Measurements from ENCODE around the gene DLGAP1.
A peak's percentile ranks its signal among the peaks of the same experiment; 100 is the strongest.

Gene DLGAP1

DNA sequence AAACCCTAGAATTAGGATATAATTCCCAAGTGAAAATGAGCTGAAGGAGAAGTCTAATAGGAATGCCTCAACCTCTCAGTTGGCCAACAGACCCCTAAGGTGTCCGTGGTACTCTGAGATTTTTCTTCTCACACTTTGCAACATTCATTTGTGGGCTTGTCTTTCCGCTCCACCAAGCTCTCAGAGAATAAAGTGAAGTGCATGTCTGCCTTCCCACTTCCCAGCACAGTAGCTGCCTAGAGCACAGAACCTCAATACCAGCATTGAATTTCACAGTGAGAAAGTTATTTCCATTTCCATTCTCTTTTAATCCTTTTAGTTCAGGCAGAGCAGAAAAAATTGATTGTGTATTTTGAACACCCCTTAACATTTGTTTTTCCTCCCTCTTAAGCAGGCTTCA is 553.3 kb downstream of the DLGAP1 start:
- DNase-seq (ENCODE audit: low read depth in 2 of 2) = no peak
- TF ChIP-seq, protein P1, sequence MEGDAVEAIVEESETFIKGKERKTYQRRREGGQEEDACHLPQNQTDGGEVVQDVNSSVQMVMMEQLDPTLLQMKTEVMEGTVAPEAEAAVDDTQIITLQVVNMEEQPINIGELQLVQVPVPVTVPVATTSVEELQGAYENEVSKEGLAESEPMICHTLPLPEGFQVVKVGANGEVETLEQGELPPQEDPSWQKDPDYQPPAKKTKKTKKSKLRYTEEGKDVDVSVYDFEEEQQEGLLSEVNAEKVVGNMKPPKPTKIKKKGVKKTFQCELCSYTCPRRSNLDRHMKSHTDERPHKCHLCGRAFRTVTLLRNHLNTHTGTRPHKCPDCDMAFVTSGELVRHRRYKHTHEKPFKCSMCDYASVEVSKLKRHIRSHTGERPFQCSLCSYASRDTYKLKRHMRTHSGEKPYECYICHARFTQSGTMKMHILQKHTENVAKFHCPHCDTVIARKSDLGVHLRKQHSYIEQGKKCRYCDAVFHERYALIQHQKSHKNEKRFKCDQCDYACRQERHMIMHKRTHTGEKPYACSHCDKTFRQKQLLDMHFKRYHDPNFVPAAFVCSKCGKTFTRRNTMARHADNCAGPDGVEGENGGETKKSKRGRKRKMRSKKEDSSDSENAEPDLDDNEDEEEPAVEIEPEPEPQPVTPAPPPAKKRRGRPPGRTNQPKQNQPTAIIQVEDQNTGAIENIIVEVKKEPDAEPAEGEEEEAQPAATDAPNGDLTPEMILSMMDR (IDR thresholded peaks at IDR 0.05; ENCODE audit: low read depth, low read length) = no peak
- H3K4me3 ChIP-seq (replicated peaks in 1 of 2; ENCODE audit: low read depth in 2 of 2, low read length in 2 of 2) = no peak overlapping the region

DNA sequence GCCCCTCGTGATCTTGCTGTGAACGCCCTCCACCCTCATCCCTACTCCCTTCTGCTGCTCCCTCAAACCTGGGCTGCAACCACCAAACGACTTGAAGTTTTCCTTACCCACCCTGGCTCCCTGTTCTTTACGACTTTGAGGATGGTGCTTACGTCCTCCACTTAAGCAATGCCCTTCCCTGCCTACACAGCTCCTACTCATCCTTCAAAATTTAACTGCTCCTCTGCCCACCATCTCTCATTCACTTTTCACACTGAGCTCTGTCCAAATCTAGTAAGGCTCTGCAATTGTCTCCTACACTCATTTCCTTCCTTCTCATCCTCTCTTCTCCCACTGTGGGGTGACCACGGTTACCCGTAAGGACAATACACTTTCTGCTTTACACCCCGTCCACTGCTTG is 554.1 kb downstream of the DLGAP1 start:
- H3K4me3 ChIP-seq (replicated peaks in 1 of 2; ENCODE audit: low read depth in 2 of 2, low read length in 2 of 2) = no peak overlapping the region
- TF ChIP-seq, protein P1 (IDR thresholded peaks at IDR 0.05; ENCODE audit: low read depth, low read length) = no peak
- DNase-seq (ENCODE audit: low read depth in 2 of 2) = no peak

DNA sequence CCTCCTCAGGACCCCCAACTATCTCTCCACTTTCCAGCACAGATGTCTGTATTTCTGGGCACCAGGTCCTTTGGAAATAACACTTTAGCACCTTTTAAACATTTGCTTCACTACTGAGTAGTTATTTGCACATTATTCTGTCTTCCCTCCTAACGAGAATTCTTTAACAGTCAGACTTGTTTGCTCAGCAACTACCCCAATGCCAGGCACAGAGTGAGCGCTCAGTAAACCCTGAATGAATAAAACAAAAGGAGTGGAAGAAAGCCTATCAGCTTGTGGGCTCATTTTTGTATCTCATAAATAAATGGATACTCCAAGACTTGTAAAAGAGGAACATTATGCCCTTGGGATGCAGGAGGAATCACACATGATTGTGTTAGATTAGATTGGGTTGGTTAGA is 554.8 kb downstream of the DLGAP1 start:
- TF ChIP-seq, protein P1 (IDR thresholded peaks at IDR 0.05; ENCODE audit: low read depth, low read length) = no peak
- DNase-seq (ENCODE audit: low read depth in 2 of 2) = no peak
- H3K4me3 ChIP-seq (replicated peaks in 1 of 2; ENCODE audit: low read depth in 2 of 2, low read length in 2 of 2) = no peak overlapping the region

DNA sequence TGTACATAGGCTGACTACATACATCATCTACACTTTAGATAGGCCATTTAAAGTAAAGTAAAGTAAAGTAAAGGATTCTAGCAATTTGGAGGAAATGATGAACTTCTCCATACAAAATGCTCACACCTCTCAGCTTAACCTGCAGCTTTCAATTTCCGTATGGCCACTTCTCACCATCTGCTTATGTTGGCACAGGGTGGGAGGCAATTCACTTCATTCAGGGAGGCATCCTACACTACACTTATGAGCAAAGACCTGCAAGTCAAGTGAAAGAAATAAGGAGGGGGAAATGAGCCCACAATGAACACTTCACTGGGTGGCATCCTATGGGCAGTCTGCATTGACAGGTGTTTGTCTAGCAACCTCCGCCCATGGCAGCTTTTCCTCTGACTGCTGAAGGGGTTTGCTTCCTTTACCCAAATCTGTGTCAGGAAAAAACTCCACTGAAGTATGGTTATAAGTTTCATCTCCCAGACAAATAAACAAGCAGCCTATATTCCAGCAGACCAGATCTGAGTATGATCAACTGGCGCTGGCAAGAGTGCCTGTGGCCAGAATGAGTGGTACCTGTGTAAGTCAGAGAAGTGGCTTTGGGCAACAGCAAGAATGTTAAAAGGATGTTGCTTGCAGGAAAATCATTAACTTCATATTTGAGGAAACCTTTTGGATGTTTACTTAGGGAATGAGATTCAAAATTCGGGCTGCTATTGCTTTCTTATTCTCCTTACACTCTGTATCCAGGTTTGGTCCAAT is 556.1 kb downstream of the DLGAP1 start:
- no peak overlapping the region for H3K4me3 ChIP-seq (replicated peaks in 1 of 2; ENCODE audit: low read depth in 2 of 2, low read length in 2 of 2)
- no peak for DNase-seq (ENCODE audit: low read depth in 2 of 2)

DNA sequence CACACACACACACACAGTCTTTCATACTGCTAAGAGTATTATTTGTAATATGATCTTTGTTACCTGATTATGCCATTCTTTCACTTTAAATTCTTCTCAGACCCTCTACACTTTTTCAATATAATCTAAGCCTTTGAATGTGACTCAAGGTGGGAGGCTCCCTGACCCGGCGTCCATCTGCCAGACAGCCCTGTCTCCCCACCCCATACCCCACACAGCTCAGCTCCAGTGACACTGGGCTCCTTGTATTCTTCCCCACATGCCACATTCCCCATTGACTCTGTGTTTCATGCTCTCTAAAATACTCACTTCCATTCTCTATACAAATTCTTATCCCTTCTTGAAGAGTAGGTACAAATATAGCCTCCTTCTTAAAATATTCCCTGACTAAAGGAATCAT is 563.0 kb downstream of the DLGAP1 start:
- TF ChIP-seq, protein P1 (IDR thresholded peaks at IDR 0.05; ENCODE audit: low read depth, low read length) = no peak
- no peak overlapping the region for H3K4me3 ChIP-seq (replicated peaks in 1 of 2; ENCODE audit: low read depth in 2 of 2, low read length in 2 of 2)
- no peak for DNase-seq (ENCODE audit: low read depth in 2 of 2)

More for the DNA sequence above, 556.1 kb downstream of the DLGAP1 start:
- TF ChIP-seq, protein P1 (IDR thresholded peaks at IDR 0.05; ENCODE audit: low read depth, low read length) = no peak

DNA sequence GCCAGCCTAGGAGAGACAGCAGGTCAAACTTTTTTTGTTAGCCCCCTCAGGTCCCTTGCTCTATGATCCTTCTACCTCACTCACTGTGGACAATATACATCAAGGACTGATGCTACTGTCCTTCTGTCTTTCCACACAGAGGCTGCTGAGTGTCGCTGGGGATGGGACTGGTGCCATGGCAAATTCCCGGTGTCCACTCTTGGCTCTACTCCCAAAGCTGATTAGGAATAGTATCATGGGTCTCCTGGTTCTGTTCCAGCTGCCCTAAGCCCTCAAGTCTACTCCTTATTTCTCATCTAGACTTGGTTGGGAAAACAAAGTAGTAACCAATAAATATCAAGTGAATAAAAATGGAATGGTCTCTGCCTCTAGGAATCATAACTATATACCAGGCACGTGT is 563.9 kb downstream of the DLGAP1 start:
- no peak for DNase-seq (ENCODE audit: low read depth in 2 of 2)
- TF ChIP-seq, protein P1 (IDR thresholded peaks at IDR 0.05; ENCODE audit: low read depth, low read length) = no peak
- no peak overlapping the region for H3K4me3 ChIP-seq (replicated peaks in 1 of 2; ENCODE audit: low read depth in 2 of 2, low read length in 2 of 2)

DNA sequence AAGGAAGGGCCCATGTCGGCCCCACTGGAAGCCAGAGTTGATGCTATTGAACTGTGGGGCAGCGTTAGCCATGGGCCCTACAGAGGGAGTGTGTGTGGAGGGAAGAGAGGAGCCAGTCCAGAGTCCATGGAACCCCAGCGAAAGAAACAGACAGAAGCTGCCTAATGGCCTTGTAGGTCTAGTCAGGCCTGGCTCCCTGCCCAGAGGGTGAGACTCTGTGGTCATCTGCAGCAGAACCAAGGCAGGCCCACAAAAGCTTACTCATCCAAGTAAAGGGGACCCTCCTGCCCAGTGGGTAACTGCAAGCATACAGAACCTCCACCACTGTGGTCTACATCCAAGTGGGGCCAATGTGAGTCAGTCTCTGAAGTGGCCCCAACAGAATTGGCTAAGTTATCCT is 565.3 kb downstream of the DLGAP1 start:
- TF ChIP-seq, protein P1 (IDR thresholded peaks at IDR 0.05; ENCODE audit: low read depth, low read length) = no peak
- DNase-seq (ENCODE audit: low read depth in 2 of 2) = peak; percentile 23 to 57

More for the DNA sequence above, 565.3 kb downstream of the DLGAP1 start:
- H3K4me3 ChIP-seq (replicated peaks in 1 of 2; ENCODE audit: low read depth in 2 of 2, low read length in 2 of 2) = no peak overlapping the region
